Stimulated activated CD4-positive, alpha-beta T cell treated with anti-CD3 and anti-CD28 coated beads, Interleukin-15, amount 100 ng/mL, for 24 hours (primary cell): ENCODE results near the gene CAPN6.

Experiments used
- DNase-seq: peaks from one replicate; pipeline ENCODE4 v3.0.0-alpha.2; 2020

Gene CAPN6

DNA sequence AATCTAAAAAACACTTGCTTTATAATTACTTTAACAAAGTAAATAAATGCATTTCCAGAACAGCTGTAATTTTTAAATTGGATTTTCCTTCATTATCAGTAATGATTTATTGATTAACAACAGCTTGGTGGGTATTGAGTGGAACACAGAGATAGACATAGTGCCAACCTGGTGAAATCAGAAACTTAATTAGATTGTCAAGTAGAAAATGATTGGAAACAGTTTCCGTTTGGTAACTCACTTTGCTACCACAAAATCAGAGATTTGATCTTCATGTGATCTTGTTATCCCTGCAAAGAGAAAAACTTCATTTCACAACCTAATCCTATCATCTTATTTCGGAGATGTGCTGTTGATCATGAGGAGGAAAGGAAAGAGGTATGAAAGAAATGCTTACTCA is 70.8 kb downstream of the CAPN6 start:
- no peak for DNase-seq
